ENCODE results near the gene TRNT1. TPM values are rescaled to one million over a fixed set of nuclear protein-coding genes. Genes with fewer than 3 reads are reported as not detected.
A peak's percentile ranks its signal among the peaks of the same experiment; 100 is the strongest.

The TRNT1 gene
- total and polyA plus RNA-seq, 2 experiments from 2014 or later = 33.9 to 36.4 TPM

DNA sequence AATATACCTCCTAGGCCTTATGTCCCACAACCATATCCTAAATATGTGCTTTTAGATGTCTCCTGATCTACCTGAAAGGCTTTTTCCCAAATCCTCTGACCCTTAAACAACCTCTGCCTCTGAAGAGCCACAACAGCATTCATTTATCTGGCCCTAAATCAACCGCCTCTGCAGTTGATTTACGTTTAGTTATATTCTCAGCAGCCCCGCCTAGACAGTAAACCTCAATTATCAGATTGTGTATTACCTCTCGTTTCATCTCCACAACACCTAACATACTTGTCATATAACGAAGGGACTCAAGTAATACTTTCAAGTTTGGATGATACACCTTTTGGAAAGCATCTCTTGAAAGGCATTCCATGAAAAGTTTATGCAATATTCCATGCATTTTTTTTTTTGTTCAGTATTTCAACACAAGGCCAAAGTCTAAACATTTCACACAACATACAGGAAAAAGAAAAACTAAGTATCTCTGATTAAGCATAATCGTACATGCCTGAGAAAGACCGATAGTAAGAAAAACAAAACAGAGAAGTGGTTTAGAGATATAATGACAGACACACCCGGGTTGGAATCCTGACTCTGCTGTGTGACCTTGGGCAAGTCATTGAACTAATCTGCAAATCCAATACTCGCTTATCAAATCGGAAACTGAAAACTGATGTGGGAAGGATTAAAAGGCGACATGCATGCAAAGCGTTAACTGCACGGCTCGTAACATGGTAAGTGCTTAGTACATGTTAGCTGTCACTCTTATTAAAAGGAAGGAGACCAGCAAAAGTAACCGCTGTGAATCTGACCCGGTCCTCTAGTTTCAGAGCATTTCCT lies 52.0 kb downstream of the TRNT1 start (continued):
- TF ChIP-seq, protein P1, sequence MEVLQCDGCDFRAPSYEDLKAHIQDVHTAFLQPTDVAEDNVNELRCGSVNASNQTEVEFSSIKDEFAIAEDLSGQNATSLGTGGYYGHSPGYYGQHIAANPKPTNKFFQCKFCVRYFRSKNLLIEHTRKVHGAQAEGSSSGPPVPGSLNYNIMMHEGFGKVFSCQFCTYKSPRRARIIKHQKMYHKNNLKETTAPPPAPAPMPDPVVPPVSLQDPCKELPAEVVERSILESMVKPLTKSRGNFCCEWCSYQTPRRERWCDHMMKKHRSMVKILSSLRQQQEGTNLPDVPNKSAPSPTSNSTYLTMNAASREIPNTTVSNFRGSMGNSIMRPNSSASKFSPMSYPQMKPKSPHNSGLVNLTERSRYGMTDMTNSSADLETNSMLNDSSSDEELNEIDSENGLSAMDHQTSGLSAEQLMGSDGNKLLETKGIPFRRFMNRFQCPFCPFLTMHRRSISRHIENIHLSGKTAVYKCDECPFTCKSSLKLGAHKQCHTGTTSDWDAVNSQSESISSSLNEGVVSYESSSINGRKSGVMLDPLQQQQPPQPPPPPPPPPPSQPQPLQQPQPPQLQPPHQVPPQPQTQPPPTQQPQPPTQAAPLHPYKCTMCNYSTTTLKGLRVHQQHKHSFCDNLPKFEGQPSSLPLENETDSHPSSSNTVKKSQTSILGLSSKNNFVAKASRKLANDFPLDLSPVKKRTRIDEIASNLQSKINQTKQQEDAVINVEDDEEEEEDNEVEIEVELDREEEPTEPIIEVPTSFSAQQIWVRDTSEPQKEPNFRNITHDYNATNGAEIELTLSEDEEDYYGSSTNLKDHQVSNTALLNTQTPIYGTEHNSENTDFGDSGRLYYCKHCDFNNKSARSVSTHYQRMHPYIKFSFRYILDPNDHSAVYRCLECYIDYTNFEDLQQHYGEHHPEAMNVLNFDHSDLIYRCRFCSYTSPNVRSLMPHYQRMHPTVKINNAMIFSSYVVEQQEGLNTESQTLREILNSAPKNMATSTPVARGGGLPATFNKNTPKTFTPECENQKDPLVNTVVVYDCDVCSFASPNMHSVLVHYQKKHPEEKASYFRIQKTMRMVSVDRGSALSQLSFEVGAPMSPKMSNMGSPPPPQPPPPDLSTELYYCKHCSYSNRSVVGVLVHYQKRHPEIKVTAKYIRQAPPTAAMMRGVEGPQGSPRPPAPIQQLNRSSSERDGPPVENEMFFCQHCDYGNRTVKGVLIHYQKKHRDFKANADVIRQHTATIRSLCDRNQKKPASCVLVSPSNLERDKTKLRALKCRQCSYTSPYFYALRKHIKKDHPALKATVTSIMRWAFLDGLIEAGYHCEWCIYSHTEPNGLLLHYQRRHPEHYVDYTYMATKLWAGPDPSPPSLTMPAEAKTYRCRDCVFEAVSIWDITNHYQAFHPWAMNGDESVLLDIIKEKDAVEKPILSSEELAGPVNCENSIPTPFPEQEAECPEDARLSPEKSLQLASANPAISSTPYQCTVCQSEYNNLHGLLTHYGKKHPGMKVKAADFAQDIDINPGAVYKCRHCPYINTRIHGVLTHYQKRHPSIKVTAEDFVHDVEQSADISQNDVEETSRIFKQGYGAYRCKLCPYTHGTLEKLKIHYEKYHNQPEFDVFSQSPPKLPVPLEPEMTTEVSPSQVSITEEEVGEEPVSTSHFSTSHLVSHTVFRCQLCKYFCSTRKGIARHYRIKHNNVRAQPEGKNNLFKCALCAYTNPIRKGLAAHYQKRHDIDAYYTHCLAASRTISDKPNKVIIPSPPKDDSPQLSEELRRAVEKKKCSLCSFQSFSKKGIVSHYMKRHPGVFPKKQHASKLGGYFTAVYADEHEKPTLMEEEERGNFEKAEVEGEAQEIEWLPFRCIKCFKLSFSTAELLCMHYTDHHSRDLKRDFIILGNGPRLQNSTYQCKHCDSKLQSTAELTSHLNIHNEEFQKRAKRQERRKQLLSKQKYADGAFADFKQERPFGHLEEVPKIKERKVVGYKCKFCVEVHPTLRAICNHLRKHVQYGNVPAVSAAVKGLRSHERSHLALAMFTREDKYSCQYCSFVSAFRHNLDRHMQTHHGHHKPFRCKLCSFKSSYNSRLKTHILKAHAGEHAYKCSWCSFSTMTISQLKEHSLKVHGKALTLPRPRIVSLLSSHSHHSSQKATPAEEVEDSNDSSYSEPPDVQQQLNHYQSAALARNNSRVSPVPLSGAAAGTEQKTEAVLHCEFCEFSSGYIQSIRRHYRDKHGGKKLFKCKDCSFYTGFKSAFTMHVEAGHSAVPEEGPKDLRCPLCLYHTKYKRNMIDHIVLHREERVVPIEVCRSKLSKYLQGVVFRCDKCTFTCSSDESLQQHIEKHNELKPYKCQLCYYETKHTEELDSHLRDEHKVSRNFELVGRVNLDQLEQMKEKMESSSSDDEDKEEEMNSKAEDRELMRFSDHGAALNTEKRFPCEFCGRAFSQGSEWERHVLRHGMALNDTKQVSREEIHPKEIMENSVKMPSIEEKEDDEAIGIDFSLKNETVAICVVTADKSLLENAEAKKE (CRISPR knock-in tag; IDR thresholded peaks at IDR 0.05) = no peak
- TF ChIP-seq ZNF331 (CRISPR knock-in tag; IDR thresholded peaks at IDR 0.05; ENCODE audit: low read depth) = no peak
- TF ChIP-seq POLR2AphosphoS5 (IDR thresholded peaks at IDR 0.05; ENCODE audit: low read depth) = no peak

DNA sequence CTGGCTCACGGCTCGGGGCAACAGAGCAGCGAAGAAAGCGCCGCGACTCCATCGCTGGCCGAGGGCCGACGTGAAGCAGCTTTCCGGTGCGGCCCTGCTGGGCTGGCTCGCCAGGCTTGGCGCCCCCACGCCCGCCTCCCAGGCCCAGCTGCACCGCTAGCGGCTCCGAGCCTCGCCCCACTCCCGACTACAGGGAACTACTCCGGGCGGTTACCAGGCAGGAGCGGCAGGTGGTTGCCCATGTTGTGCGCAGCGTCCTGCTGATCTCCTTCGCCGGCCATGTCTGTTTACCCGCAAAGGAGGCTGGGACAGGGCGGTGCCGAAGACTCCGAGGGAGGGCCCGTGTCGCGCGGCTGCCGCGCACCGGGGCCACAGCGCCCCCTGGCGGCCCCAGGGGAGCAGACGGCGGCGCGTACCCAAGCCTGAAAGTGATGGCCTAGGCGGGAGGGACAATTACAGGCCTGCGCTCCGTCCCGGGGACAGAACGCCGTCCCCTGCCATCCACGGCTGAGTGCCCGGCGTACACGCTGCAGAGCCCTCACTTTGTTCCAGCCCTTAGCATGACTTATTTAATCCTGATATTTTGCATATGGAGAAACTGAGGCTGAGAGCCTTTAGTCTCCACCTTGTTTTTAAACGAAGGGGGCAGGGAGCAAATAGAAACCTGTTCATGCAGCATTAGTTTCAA lies 52.8 kb downstream of the TRNT1 start, which contains the start of gene CRBN:
Gene CRBN, minus strand, starts transcription at position 285 of the 688 bp plus-strand sequence. Its CDS starts 4 bp downstream, at position 281.
- peaks cover 42% of the 10 kb centered on the region for H3K79me2 ChIP-seq (replicated peaks; ENCODE audit: insufficient read depth)
- peak within 1 kb of the TSS; percentile 81 for H3K4me3 ChIP-seq
- H3K4me2 ChIP-seq = peak within 1 kb of the TSS; percentile 86
- H3K4me1 ChIP-seq (ENCODE audit: insufficient read depth) = peaks cover 7% of the 10 kb centered on the region; the same call in 1 of the 2 replicates
- H2AFZ ChIP-seq = peak within 1 kb of the TSS; percentile 97
- Mint-ChIP-seq H3K4me1 (peaks cover 9% of the 10 kb centered on the region), H3K9me3 (peaks cover 21% of the 10 kb centered on the region), H3K36me3 (ENCODE audit: low read depth) (peaks cover 6% of the 10 kb centered on the region; the same call in 2 of the 3 replicates), H3K27ac (peak within 1 kb of the TSS; percentile 83; the same call in 1 of the 2 replicates), H3K4me3 (peak within 1 kb of the TSS; percentile 96), H3K27me3 (ENCODE audit: insufficient read depth, low read depth, poor library complexity) (peaks cover 2% of the 10 kb centered on the region)
- no peaks in the 10 kb centered on the region for H3K9me2 ChIP-seq (ENCODE audit: insufficient read depth)
- TF ChIP-seq JUNB (IDR thresholded peaks at IDR 0.05; ENCODE audit: unreplicated experiment) (no peak), ZNF331 (CRISPR knock-in tag; IDR thresholded peaks at IDR 0.05; ENCODE audit: low read depth) (no peak), STAT1 (IDR thresholded peaks at IDR 0.05; ENCODE audit: unreplicated experiment) (no peak), CREB1 (CRISPR knock-in tag; IDR thresholded peaks at IDR 0.05; ENCODE audit: low read depth) (peak; percentile 49), ETS1 (IDR thresholded peaks at IDR 0.05) (peak; percentile 75), POLR2AphosphoS5 (IDR thresholded peaks at IDR 0.05; ENCODE audit: low read depth) (peak; percentile 88)
- TF ChIP-seq, protein P2, sequence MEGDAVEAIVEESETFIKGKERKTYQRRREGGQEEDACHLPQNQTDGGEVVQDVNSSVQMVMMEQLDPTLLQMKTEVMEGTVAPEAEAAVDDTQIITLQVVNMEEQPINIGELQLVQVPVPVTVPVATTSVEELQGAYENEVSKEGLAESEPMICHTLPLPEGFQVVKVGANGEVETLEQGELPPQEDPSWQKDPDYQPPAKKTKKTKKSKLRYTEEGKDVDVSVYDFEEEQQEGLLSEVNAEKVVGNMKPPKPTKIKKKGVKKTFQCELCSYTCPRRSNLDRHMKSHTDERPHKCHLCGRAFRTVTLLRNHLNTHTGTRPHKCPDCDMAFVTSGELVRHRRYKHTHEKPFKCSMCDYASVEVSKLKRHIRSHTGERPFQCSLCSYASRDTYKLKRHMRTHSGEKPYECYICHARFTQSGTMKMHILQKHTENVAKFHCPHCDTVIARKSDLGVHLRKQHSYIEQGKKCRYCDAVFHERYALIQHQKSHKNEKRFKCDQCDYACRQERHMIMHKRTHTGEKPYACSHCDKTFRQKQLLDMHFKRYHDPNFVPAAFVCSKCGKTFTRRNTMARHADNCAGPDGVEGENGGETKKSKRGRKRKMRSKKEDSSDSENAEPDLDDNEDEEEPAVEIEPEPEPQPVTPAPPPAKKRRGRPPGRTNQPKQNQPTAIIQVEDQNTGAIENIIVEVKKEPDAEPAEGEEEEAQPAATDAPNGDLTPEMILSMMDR (conservative IDR thresholded peaks at IDR 0.05; ENCODE audit: low read depth in 2 of 2) = peak; percentile 89 to 94
- DNase-seq (ENCODE audit: low spot score) (peak; percentile 89), ATAC-seq (peak; percentile 100)
- H3K27ac ChIP-seq (ENCODE audit: low read depth) = no peak within 1 kb of the TSS
- no peaks in the 10 kb centered on the region for H3K27me3 ChIP-seq (ENCODE audit: insufficient read depth)
- peaks cover 7% of the 10 kb centered on the region for H4K20me1 ChIP-seq (replicated peaks; ENCODE audit: insufficient read depth)
- H3F3A ChIP-seq (replicated peaks; ENCODE audit: low read depth) = no peaks in the 10 kb centered on the region
- no peaks in the 10 kb centered on the region for H3K36me3 ChIP-seq (ENCODE audit: insufficient read depth)
